Non-pigmented ciliary epithelial cell (primary cell): ENCODE measurements around the gene CYP4F2.
"Not testable (repeated sequence)": the region's sequence is repeated elsewhere in the genome, so short reads cannot be mapped to it uniquely, and the experiment has no call there.

Experiments used
- DNase-seq: peaks from one replicate; pipeline ENCODE4 v3.0.0-alpha.2; 2010; ENCODE audit warnings: low read depth

The CYP4F2 gene

GRCh38 chr19:15899561-15899960 lies 1.7 kb upstream of the CYP4F2 start:
- not testable (repeated sequence) for DNase-seq

GRCh38 chr19:15897026-15897737 lies 692 bp downstream of the CYP4F2 start:
- DNase-seq = no peak

DNA sequence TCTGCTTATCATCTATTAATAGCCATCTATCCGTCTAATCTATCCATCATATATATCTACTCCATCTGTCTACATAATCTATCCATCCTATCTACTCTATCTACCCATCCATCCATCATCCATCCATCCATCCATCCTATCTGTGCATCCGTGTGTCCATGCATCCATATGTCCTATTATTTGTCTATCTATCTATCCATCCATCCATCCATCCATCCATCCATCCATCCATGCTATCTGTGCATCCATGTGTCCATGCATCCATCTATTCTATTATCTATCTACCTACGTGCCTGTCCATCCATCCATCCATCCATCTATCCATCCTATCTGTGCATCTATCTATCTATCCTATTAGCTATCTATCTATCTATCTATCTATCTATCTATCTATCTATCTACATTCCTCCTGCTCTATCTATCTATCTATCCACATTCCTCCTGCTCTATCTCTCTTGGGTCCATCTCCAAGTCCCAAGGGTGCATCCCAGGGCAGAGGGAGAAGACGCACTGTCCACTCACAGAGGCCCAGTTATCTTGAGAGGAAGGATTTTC lies 1.9 kb downstream of the CYP4F2 start:
- no peak for DNase-seq

DNA sequence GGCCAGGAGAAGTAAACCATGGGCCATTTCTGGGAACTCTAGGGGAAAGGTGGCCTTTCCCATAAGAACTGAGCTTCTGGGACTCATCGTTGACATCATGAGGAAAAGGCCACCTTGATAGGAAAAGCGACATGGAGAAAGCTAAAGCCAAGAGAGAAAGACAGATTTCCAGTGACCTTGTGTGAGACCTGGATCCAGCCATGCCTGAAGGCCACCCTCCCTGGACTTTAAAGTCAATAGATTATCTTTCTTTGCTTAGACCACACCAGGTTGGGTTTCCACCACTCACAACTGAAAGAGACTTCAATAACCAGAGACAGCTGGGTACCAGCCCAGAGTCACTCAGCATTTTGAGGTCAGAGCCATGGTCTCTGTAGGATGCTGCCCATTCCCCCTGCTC lies 3.5 kb downstream of the CYP4F2 start:
- DNase-seq = no peak

DNA sequence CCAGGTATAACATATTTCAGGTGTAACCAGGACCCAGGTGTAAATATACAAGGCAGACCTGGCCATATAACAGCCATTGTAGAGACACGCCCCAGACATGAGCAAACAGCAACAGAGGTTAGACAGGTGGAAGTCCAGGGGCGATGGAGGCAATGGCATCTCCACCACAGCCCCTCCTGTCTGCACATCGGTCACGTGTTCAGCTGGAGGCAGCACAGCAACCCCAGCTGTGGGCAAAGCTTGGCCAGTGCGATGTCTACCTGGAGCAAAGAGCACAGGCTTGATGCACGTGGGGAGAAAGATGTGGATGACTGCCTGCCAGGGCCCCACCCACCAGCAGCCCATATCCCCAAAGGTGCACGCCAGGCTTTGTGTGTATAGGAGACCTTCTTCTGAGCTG lies 4.4 kb downstream of the CYP4F2 start:
- DNase-seq = no peak

- DNase-seq = no peak
These were observed 5.9 kb downstream of the CYP4F2 start for GRCh38 chr19:15892012-15892411.

DNA sequence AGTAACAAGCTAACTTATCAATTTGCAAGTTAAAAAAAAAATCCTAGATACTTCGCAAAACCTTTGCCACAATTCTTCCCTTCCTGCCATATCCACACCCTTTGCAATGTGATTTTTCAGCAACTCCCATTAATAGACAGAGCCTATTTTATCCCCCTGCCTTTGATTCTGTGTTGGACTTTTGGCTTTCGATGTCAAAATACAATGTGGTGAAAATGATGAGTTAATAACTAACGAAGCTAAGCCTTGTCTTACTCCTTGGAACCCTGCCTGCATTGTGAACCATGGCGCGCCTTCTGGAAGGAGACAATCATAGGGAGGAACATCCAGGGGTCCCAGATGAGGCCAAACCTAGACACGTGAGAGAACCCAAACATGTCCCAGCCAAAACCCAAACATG lies 6.4 kb downstream of the CYP4F2 start:
- no peak for DNase-seq

- DNase-seq = not testable (repeated sequence)
These were observed 8.5 kb downstream of the CYP4F2 start for GRCh38 chr19:15889339-15889738.

- DNase-seq = no peak
These were observed 12.0 kb downstream of the CYP4F2 start for GRCh38 chr19:15885919-15886318.

DNA sequence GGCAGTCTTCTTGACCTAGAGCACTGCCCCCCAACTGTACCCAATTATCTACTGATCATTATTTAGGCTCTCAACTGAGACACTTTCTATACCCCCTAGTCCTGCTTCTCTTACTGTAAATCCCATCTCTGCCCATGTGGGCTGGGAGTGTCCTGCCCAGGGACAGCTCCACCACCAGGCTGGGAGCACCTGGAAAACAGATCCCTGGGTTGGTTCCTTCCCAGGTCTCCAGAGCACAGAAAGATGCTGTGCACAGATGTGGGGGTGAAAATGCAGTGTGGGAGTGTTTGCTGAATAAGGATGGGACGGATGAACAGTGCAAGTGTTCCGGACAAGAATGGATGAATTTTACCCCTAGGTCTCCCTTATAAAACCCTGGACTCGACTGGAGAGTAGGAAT lies 12.7 kb downstream of the CYP4F2 start:
- DNase-seq = no peak

DNA sequence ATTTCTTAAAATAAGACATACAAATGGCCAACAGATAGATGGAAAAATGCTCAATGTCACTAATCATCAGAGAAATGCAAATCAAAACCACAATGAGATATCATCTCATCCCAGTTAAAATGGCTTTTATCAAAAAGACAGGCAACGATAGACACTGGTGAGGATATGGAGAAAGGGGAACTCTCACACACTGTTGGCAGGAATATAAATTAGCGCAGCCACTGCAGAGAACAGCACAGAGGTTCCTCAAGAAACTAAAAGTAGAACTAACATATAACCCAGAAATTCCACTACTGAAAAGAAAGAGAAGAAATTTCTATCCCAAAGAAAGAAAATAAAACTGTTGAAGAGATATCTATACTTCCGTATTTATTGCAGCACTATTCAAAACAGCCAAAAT lies 14.5 kb downstream of the CYP4F2 start:
- not testable (repeated sequence) for DNase-seq

DNA sequence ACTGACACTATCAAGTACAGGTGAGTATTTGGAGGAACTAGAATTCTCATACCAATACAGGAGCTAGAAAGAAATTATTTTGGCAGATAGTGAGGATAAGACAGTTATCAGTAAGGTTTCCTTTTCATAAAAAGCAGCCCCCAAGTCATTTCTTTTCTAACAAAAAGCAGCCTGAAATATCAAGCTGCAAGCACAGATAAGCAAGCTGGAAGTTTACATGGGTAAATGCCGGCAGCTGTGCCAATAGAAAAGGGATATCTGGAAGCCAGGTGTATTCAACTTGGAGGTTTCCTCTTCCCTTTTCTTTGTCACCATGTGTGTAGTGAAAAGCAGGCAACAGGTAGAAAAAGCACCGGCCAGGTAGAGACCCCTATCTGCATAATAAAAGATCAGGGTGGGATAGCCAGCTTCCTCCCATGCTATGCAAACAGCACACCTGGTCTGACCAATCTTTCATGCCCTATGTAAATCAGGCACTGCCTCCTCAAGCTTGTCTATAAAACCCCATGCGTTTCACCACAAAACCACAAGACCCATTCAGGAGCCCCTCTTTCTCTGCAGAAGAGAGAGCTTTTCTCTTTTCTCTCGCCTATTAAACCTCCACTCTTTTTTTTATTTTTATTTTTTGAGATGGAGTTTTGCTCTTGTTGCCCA lies 22.9 kb downstream of the CYP4F2 start:
- no peak for DNase-seq

DNA sequence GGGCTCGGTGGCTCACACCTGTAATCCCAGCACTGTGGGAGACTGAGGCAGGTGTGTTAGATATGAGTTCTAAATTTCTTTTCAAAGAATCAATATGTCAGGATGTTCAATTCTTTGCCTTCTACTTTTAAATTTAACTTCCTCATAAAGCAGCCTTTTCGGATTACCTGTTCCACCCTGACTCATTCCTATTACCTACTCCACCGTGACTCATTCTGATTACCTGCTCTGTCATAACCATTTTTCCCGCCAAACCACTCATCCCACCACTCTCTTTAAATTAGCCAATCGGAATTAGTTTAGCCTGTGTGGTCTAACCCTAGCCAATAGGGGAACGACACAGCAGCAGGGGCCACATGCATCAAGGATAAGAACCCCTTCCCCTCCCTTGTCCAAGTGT lies 24.1 kb downstream of the CYP4F2 start:
- not testable (repeated sequence) for DNase-seq

- no peak for DNase-seq
These were observed 26.3 kb downstream of the CYP4F2 start for GRCh38 chr19:15871570-15871969.

GRCh38 chr19:15869873-15870272 lies 28.0 kb downstream of the CYP4F2 start:
- DNase-seq = no peak

GRCh38 chr19:15869109-15869555 lies 28.7 kb downstream of the CYP4F2 start:
- DNase-seq = no peak

GRCh38 chr19:15866636-15867035 lies 31.2 kb downstream of the CYP4F2 start:
- DNase-seq = no peak

GRCh38 chr19:15864824-15865223 lies 33.0 kb downstream of the CYP4F2 start:
- DNase-seq = no peak

- DNase-seq = no peak
These were observed 34.6 kb downstream of the CYP4F2 start for GRCh38 chr19:15863272-15863671.

- no peak for DNase-seq
These were observed 35.4 kb downstream of the CYP4F2 start for GRCh38 chr19:15862444-15862843.

- no peak for DNase-seq
These were observed 37.4 kb downstream of the CYP4F2 start for GRCh38 chr19:15860522-15860921.

GRCh38 chr19:15859187-15859586 lies 38.7 kb downstream of the CYP4F2 start:
- no peak for DNase-seq

GRCh38 chr19:15850385-15850784 lies 47.5 kb downstream of the CYP4F2 start:
- no peak for DNase-seq

DNA sequence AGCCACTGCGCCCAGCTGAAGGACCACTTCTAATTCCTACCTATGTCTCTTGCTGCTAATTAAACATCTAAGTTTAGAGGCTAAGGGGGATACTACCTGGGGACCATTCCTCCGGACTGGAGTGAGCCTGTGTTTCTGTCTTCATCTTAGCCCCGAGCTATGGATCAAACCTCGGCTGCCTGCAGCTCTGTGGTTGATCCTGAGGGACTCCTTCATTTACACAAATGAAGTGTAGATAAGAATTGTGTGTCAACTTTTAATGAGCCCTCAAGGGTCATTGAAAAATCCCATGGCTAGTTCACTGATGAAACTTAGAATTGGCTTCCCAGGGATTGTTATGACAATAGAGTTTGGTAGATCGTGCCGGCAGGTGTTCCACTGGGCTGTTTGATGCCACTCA lies 51.0 kb downstream of the CYP4F2 start:
- no peak for DNase-seq
